GM21723 (cell line): ENCODE results near the gene C11orf68.
"Not testable (repeated sequence)": the region's sequence is repeated elsewhere in the genome, so short reads cannot be mapped to it uniquely, and the experiment has no call there.

Experiments used
- ATAC-seq: cut with Tn5 transposase; IDR thresholded peaks from one replicate; pipeline ENCODE4 v1.9.1; 2021; ENCODE audit warnings: mild to moderate bottlenecking, moderate library complexity; ENCODE audit not compliant: unreplicated experiment

The C11orf68 gene

GRCh38 chr11:65918211-65919140 lies at the start of gene C11orf68:
Gene C11orf68, minus strand, starts transcription at chr11:65919062. Its CDS starts 31 bp downstream, at chr11:65919031.
- peak; percentile 58 for ATAC-seq

- ATAC-seq = no peak
Measured at GRCh38 chr11:65967329-65967934, 48.6 kb upstream of the C11orf68 start.

- ATAC-seq = no peak
Measured at GRCh38 chr11:65965986-65966762, 47.3 kb upstream of the C11orf68 start.

GRCh38 chr11:65964906-65965305 lies 46.0 kb upstream of the C11orf68 start:
- ATAC-seq = no peak

GRCh38 chr11:65962141-65962564 lies 43.3 kb upstream of the C11orf68 start:
- ATAC-seq = no peak

- peak; percentile 79 for ATAC-seq
Measured at GRCh38 chr11:65961267-65962140, 42.6 kb upstream of the C11orf68 start, which contains the start of gene SART1. Gene SART1, plus strand, starts transcription at chr11:65961734. Its CDS starts 47 bp downstream, at chr11:65961781.

- no peak for ATAC-seq
Measured at GRCh38 chr11:65960824-65961266, 42.0 kb upstream of the C11orf68 start.

- ATAC-seq = no peak
Measured at GRCh38 chr11:65958774-65959420, 40.0 kb upstream of the C11orf68 start.

- ATAC-seq = no peak
Measured at GRCh38 chr11:65958291-65958690, 39.4 kb upstream of the C11orf68 start.

GRCh38 chr11:65954771-65955170 lies 35.9 kb upstream of the C11orf68 start:
- ATAC-seq = no peak

- no peak for ATAC-seq
Measured at GRCh38 chr11:65953471-65953870, 34.6 kb upstream of the C11orf68 start.

- no peak for ATAC-seq
Measured at GRCh38 chr11:65952052-65952521, 33.2 kb upstream of the C11orf68 start.

- ATAC-seq = not testable (repeated sequence)
Measured at GRCh38 chr11:65951641-65952040, 32.8 kb upstream of the C11orf68 start.

- not testable (repeated sequence) for ATAC-seq
Measured at GRCh38 chr11:65950711-65951110, 31.8 kb upstream of the C11orf68 start.

GRCh38 chr11:65947603-65948125 lies 28.8 kb upstream of the C11orf68 start:
- no peak for ATAC-seq

GRCh38 chr11:65947133-65947532 lies 28.3 kb upstream of the C11orf68 start:
- no peak for ATAC-seq

- no peak for ATAC-seq
Measured at GRCh38 chr11:65946655-65947054, 27.8 kb upstream of the C11orf68 start.

GRCh38 chr11:65945941-65946558 lies 27.2 kb upstream of the C11orf68 start:
- no peak for ATAC-seq

- ATAC-seq = no peak
Measured at GRCh38 chr11:65945430-65945911, 26.6 kb upstream of the C11orf68 start, which contains the start of gene TSGA10IP. Gene TSGA10IP, plus strand, starts transcription at chr11:65945480. Its CDS starts 196 bp downstream, at chr11:65945676.
